Suprapubic skin (tissue), 3 donors: ENCODE results near the gene COL6A3.
"Not testable (repeated sequence)": the region's sequence is repeated elsewhere in the genome, so short reads cannot be mapped to it uniquely, and the experiment has no call there.

ENCODE experiments used
- CTCF ChIP-seq, 2 donors: fragments of 200-600 bp in 1 of 2; fragments of 450-650 bp in 1 of 2; sonication (generic) in 1 of 2; IDR thresholded peaks; one replicate each; pipeline ENCODE4 v1.5.1; 2016 to 2019; ENCODE audit warnings: antibody characterized with exemption in 2 of 2, mild to moderate bottlenecking in 1 of 2, moderate library complexity in 1 of 2
- EP300 ChIP-seq: sonication (generic); formaldehyde crosslinking; IDR thresholded peaks from one replicate; pipeline ENCODE4 v1.6.1; 2017; ENCODE audit warnings: antibody characterized with exemption
- POLR2A ChIP-seq, 2 donors: fragments of 450-650 bp; IDR thresholded peaks; one replicate each; pipeline ENCODE4 v1.6.1; 2017; ENCODE audit warnings: antibody characterized with exemption in 2 of 2, mild to moderate bottlenecking in 2 of 2, moderate library complexity in 2 of 2

- TF ChIP-seq CTCF (IDR thresholded peaks at IDR 0.05); POLR2A (IDR thresholded peaks at IDR 0.05); EP300: not testable (repeated sequence)
Measured at GRCh38 chr2:237409263-237409662, 4.7 kb downstream of the COL6A3 start.
